H1 (cell line): ENCODE measurements around the gene SH3PXD2A. TPM values are rescaled to one million over a fixed set of nuclear protein-coding genes. Genes with fewer than 3 reads are reported as not detected.

ENCODE experiments used
- CTCF ChIA-PET: fragments of 300-600 bp; sonication (Branson Sonifier 250); formaldehyde crosslinking; loops from one replicate; lab custom pipeline; 2021; ENCODE audit not compliant: partially characterized antibody; lab: Charles Lee
- POLR2A ChIA-PET: fragments of 300-600 bp; sonication (Branson Sonifier 250); formaldehyde crosslinking; loops from one replicate; lab custom pipeline; 2021; ENCODE audit warnings: inconsistent platforms; ENCODE audit not compliant: partially characterized antibody; lab: Charles Lee
- DNase-seq, 2 experiments: peaks; one replicate each; pipeline versions ENCODE4 v3.0.0 to v3.0.0-alpha.2; 2010 to 2022; ENCODE audit warnings: low spot score in 2 of 2, low read depth in 1 of 2, mixed read lengths in 1 of 2
- FAIRE-seq: peaks from 2 replicates; lab custom pipeline; 2011; peaks lifted over from hg19 to GRCh38; lab: Jason Lieb, UNC
- H2AFZ ChIP-seq: 2 replicates; pipeline ENCODE4 v1.8.1; 2012; ENCODE audit warnings: low read length, inconsistent platforms
- H2AK5ac ChIP-seq: 2 replicates; pipeline ENCODE4 v1.6.1; 2013; ENCODE audit warnings: low read depth, low read length
- H2BK120ac ChIP-seq: replicated peaks from 2 replicates; pipeline ENCODE3; 2013; ENCODE audit warnings: low read depth, low read length, inconsistent platforms
- H2BK12ac ChIP-seq: 2 replicates; pipeline ENCODE4 v1.6.1; 2013; ENCODE audit warnings: low read depth, low read length
- H2BK15ac ChIP-seq: 2 replicates; pipeline ENCODE4 v1.6.1; 2013; ENCODE audit warnings: low read length
- H2BK20ac ChIP-seq: 2 replicates; pipeline ENCODE4 v1.6.1; 2013; ENCODE audit warnings: low read length
- H2BK5ac ChIP-seq: 2 replicates; pipeline ENCODE4 v1.6.1; 2013; ENCODE audit warnings: low read depth, low read length
- H3K14ac ChIP-seq: 2 replicates; pipeline ENCODE4 v1.6.1; 2013; ENCODE audit warnings: inconsistent platforms; ENCODE audit not compliant: insufficient read length
- H3K18ac ChIP-seq: 2 replicates; pipeline ENCODE4 v1.6.1; 2013; ENCODE audit warnings: low read length; ENCODE audit errors: extremely low read depth
- H3K23ac ChIP-seq: 2 replicates; pipeline ENCODE4 v1.6.1; 2013; ENCODE audit warnings: inconsistent platforms; ENCODE audit not compliant: insufficient read length
- H3K23me2 ChIP-seq: 2 replicates; pipeline ENCODE4 v1.6.1; 2013; ENCODE audit warnings: low read depth, low read length
- H3K27ac ChIP-seq: 2 replicates; pipeline ENCODE4 v1.6.1; 2011; ENCODE audit warnings: low read depth, low read length, inconsistent platforms
- H3K27me3 ChIP-seq, 4 experiments: replicated peaks in 1 of 4; 1 replicate in 1 of 4; 2 replicates in 3 of 4; pipeline versions ENCODE4 v1.6.1 to v1.8.1; 2011 to 2013; ENCODE audit warnings: low read length in 3 of 4, mild to moderate bottlenecking in 3 of 4, inconsistent platforms in 2 of 4, mixed read lengths in 2 of 4, moderate library complexity in 1 of 4; ENCODE audit not compliant: control insufficient read depth in 3 of 4, insufficient read depth in 3 of 4; ENCODE audit errors: extremely low read depth in 1 of 4
- H3K36me3 ChIP-seq, 4 experiments: 2 replicates each; pipeline versions ENCODE4 v1.6.1 to v1.8.1; 2011 to 2013; ENCODE audit warnings: mild to moderate bottlenecking in 4 of 4, low read length in 3 of 4, moderate library complexity in 2 of 4, control low read depth in 1 of 4, inconsistent platforms in 1 of 4; ENCODE audit not compliant: insufficient read depth in 4 of 4, control insufficient read depth in 2 of 4
- H3K4ac ChIP-seq: replicated peaks from 2 replicates; pipeline ENCODE3; 2013; ENCODE audit warnings: low read length, low read depth, mixed read lengths, inconsistent platforms; ENCODE audit not compliant: insufficient read length
- H3K4me1 ChIP-seq, 4 experiments: replicated peaks in 1 of 4; 1 replicate in 1 of 4; 2 replicates in 3 of 4; pipeline versions ENCODE4 v1.6.1 to v1.8.1; 2011 to 2013; ENCODE audit warnings: low read length in 3 of 4, inconsistent platforms in 2 of 4, mixed read lengths in 1 of 4; ENCODE audit not compliant: insufficient read depth in 4 of 4, control insufficient read depth in 3 of 4
- H3K4me2 ChIP-seq, 2 experiments: 2 replicates each; pipeline versions ENCODE4 v1.6.1 to v1.8.1; 2011 to 2013; ENCODE audit warnings: low read depth in 2 of 2, low read length in 2 of 2, control low read depth in 1 of 2, inconsistent platforms in 1 of 2, mild to moderate bottlenecking in 1 of 2; ENCODE audit not compliant: insufficient read depth in 1 of 2
- H3K4me3 ChIP-seq, 4 experiments: fragments of 200-600, 300-600 bp in 1 of 4; sonication (generic), shearing (Covaris generic), sonication (Bioruptor Twin) in 1 of 4; 2 replicates each; pipeline versions ENCODE4 v1.5.1 to v1.8.1; 2011 to 2016; ENCODE audit warnings: low read length in 4 of 4, low read depth in 3 of 4, control low read depth in 2 of 4, inconsistent platforms in 2 of 4, mild to moderate bottlenecking in 2 of 4, mixed read lengths in 1 of 4, moderate library complexity in 1 of 4; ENCODE audit not compliant: insufficient read depth in 2 of 4; ENCODE audit errors: extremely low read depth in 1 of 4
- H3K56ac ChIP-seq: replicated peaks from 2 replicates; pipeline ENCODE3; 2013; ENCODE audit warnings: low read depth, mild to moderate bottlenecking, mixed read lengths, low read length, inconsistent platforms; ENCODE audit not compliant: insufficient read length
- H3K79me1 ChIP-seq: 2 replicates; pipeline ENCODE4 v1.6.1; 2013; ENCODE audit warnings: low read depth, low read length, control low read depth
- H3K79me2 ChIP-seq, 2 experiments: 2 replicates each; pipeline versions ENCODE4 v1.6.1 to v1.8.1; 2012 to 2013; ENCODE audit warnings: low read length in 2 of 2, mild to moderate bottlenecking in 2 of 2, inconsistent platforms in 1 of 2; ENCODE audit not compliant: insufficient read depth in 2 of 2, control insufficient read depth in 1 of 2
- H3K9ac ChIP-seq, 4 experiments: replicated peaks in 1 of 4; 1 replicate in 1 of 4; 2 replicates in 3 of 4; pipeline versions ENCODE4 v1.6.1 to v1.8.1; 2011 to 2013; ENCODE audit warnings: low read depth in 3 of 4, low read length in 3 of 4, control low read depth in 2 of 4, mild to moderate bottlenecking in 2 of 4, moderate library complexity in 2 of 4, inconsistent platforms in 1 of 4; ENCODE audit errors: extremely low read depth in 1 of 4
- H3K9me3 ChIP-seq, 2 experiments: 2 replicates each; pipeline versions ENCODE4 v1.6.1 to v1.8.1; 2012 to 2013; ENCODE audit warnings: mild to moderate bottlenecking in 2 of 2, moderate library complexity in 2 of 2, control low read depth in 1 of 2, inconsistent platforms in 1 of 2, low read depth in 1 of 2, low read length in 1 of 2, mixed read lengths in 1 of 2; ENCODE audit not compliant: insufficient read depth in 2 of 2
- H4K20me1 ChIP-seq, 2 experiments: replicated peaks in 1 of 2; 2 replicates each; pipeline versions ENCODE3 to v1.8.1; 2011 to 2013; ENCODE audit warnings: inconsistent platforms in 2 of 2, low read length in 2 of 2, mild to moderate bottlenecking in 1 of 2; ENCODE audit not compliant: insufficient read depth in 2 of 2, control insufficient read depth in 1 of 2
- H4K5ac ChIP-seq: 2 replicates; pipeline ENCODE4 v1.6.1; 2013; ENCODE audit warnings: low read length, low read depth, mixed read lengths, inconsistent platforms; ENCODE audit not compliant: insufficient read length
- H4K8ac ChIP-seq: 2 replicates; pipeline ENCODE4 v1.8.0; 2013; ENCODE audit warnings: mild to moderate bottlenecking, moderate library complexity, low read length, inconsistent platforms; ENCODE audit not compliant: insufficient read depth; ENCODE audit errors: extremely low read depth
- H4K91ac ChIP-seq: replicated peaks from 2 replicates; pipeline ENCODE3; 2013; ENCODE audit warnings: low read length, mixed read lengths, inconsistent platforms; ENCODE audit not compliant: insufficient read length
- CTCF ChIP-seq, 3 experiments: IDR thresholded peaks; 1 replicate in 2 of 3; 2 replicates in 1 of 3; pipeline versions ENCODE4 v1.5.1 to v1.6.1; 2011; ENCODE audit warnings: low read length in 3 of 3, mild to moderate bottlenecking in 3 of 3, inconsistent platforms in 2 of 3, low read depth in 1 of 3, moderate library complexity in 1 of 3; ENCODE audit not compliant: insufficient read depth in 1 of 3; ENCODE audit errors: control extremely low read depth in 1 of 3
- RAD21 ChIP-seq, 2 experiments: IDR thresholded peaks in 1 of 2; conservative IDR thresholded peaks in 1 of 2; 2 replicates each; pipeline ENCODE4 v1.6.1; 2011; ENCODE audit warnings: low read depth in 2 of 2, low read length in 2 of 2, improper control_type of control experiment in 1 of 2, inconsistent platforms in 1 of 2, mild to moderate bottlenecking in 1 of 2, moderate library complexity in 1 of 2
- RXRA ChIP-seq: IDR thresholded peaks from 2 replicates; pipeline ENCODE4 v1.6.1; 2011; ENCODE audit warnings: low read depth, mild to moderate bottlenecking, low read length, moderate library complexity; ENCODE audit not compliant: insufficient read depth
- YY1 ChIP-seq: IDR thresholded peaks from 2 replicates; pipeline ENCODE4 v1.6.1; 2011; ENCODE audit warnings: low read depth, mild to moderate bottlenecking, low read length
- WGBS, 2 experiments: shearing (Covaris generic) in 1 of 2; methylation state at CpG; one replicate each; pipeline versions ENCODE4 v1.1.6 to v1.1.7; 2013 to 2015; ENCODE audit warnings: low lambda C conversion rate in 2 of 2, mixed read lengths in 2 of 2, inconsistent platforms in 1 of 2, low coverage in 1 of 2, missing lambda C conversion rate in 1 of 2; ENCODE audit not compliant: insufficient replicate concordance in 2 of 2, insufficient coverage in 1 of 2, insufficient read length in 1 of 2; ENCODE audit errors: extremely low coverage in 1 of 2, missing lambda C conversion rate in 1 of 2; 5-methylcytosine and 5-hydroxymethylcytosine counted together
- polyA plus RNA-seq, 7 experiments: library from polyadenylated mRNA; depleted of rRNA in 3 of 7; stranded (reverse) in 5 of 7; unstranded in 2 of 7; fragments of >200 nt in 5 of 7; fragments of 200-250 nt in 2 of 7; gene quantifications; 1 replicate in 5 of 7; 2 replicates in 1 of 7; 4 replicates in 1 of 7; pipeline versions ENCODE4 v1.2.1 to v1.2.3, GENCODE V29; 2011 to 2013; ENCODE audit warnings: missing spikeins in 2 of 7, mixed read lengths in 2 of 7
- total RNA-seq: library from RNA; stranded (reverse); fragmentation: NEBNext Ultra II Directional; extraction: Animal tissue kit (Norgen Biotek cat#: 25700); gene quantifications from 2 replicates; pipeline ENCODE4 v1.2.1, GENCODE V29; 2021

SH3PXD2A gene
- total and polyA plus RNA-seq, 2 of the 8 experiments (the other 6 are each of a cell fraction or from before 2014, with no cell fraction given) = 5.4 to 16.3 TPM

DNA sequence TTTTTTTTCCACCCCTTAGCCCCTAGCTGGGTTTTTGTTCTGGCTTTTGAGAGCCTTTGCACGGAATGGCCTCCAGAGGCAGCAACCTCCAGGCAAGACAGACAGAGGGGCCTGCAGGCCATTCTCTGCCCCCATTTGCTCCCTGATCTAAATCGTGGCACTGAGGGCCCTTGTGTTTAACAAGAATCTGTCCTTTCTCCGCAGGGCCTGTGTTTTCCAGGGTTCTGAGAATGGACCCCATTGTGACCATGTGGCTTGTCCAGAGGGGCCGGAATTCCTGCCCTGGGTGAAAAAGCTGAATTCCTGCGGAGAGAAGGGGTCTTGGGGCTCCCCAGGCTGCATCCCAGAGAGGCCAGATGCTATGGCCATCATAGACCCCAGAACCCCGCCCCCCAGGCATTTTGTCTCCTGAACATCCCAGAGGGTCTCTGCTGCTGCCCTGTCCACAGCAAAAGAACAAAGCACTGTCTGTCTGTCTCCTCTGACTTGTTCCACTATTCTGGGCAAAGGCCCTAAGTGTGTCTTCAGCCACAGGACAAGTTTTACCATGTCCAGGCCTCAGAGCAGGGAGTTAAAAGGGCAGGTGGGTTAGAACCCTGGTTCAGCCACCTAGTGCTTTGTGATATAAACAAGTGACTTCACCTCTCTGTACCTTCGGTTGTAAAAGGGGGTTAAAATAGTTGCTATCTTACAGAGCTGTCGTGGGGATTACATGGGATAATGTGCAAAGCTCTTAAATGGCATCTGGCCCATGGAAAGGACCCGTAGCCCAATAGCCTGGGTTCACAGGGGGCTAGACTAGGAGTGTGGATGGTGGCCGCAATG, 155.6 kb downstream of the SH3PXD2A start:
- Histone ChIP-seq H4K91ac (no peak overlapping the region), H3K56ac (no peak overlapping the region), H4K5ac (no peak overlapping the region), H2BK120ac (no peak overlapping the region), H3K4ac (no peak overlapping the region), H3K14ac (no peak overlapping the region), H3K36me3 (no peaks in the 10 kb centered on the region), H4K20me1 (peaks cover 0 to 8% of the 10 kb centered on the region in 2 experiments), H3K18ac (no peak overlapping the region), H3K4me2 (no peak overlapping the region), H2BK5ac (no peak overlapping the region), H4K8ac (no peak overlapping the region), H2BK20ac (no peak overlapping the region), H3K27ac (no peak overlapping the region), H3K4me1 (peaks cover 3 to 13% (median 12%) of the 10 kb centered on the region in 4 experiments), H2BK15ac (no peak overlapping the region), H3K27me3 (peaks cover 2 to 11% (median 6%) of the 10 kb centered on the region in 4 experiments; a peak in 6 of 7 replicates), H2AK5ac (no peak overlapping the region), H3K79me1 (no peaks in the 10 kb centered on the region), H3K9me3 (no peaks in the 10 kb centered on the region), H3K9ac (no peak overlapping the region), H3K4me3 (no peak overlapping the region), H3K23me2 (peaks cover 15% of the 10 kb centered on the region; the same call in 1 of the 2 replicates), H2BK12ac (no peak overlapping the region), H3K23ac (no peak overlapping the region), H3K79me2 (no peaks in the 10 kb centered on the region), H2AFZ (no peak overlapping the region)
- ChIA-PET CTCF (interaction anchor here (0.6 to 7.3 kb wide), 16 partner anchors 10 to 185 kb away, joined by 3 to 110 read pairs (median 5); no protein-coding TSS in a partner anchor), POLR2A (interaction anchor here (0.9 to 1.0 kb wide), 2 partner anchors 9 to 152 kb away, joined by 3 read pairs; no protein-coding TSS in a partner anchor)
- DNase-seq (no peak), FAIRE-seq (no peak)
- WGBS, 2 experiments = 70% methylated on average over 10 of the region's 10 CpGs; no CpG with 5 or more reads in 1 of the 2 experiments
- TF ChIP-seq RAD21 (IDR thresholded peaks at IDR 0.05 in 1 of 2, conservative IDR thresholded peaks at IDR 0.05 in 1 of 2; ENCODE audit: low read depth in 2 of 2, low read length in 2 of 2) = peak; percentile 28 to 48; a peak in 3 of 4 replicates
- TF ChIP-seq CTCF (IDR thresholded peaks at IDR 0.05; ENCODE audit: control extremely low read depth in 1 of 3, insufficient read depth in 1 of 3, low read depth in 1 of 3, low read length in 3 of 3) = peak; percentile 48 to 61 (median 55)
- 0 out of 2 replicates have a peak, but pooled peaks have one; percentile 40 for TF ChIP-seq YY1
- no peak for TF ChIP-seq RXRA
